Globus pallidus (tissue), 1 donor: Measurements from ENCODE around the gene CMIP.
A peak's percentile ranks its signal among the peaks of the same experiment; 100 is the strongest.

Experiments
- DNase-seq: peaks from one replicate; pipeline ENCODE4 v3.0.0-alpha.2; 2015; ENCODE audit warnings: low spot score

Gene CMIP

GRCh38 chr16:81640681-81641070 is 196.1 kb downstream of the CMIP start:
- no peak for DNase-seq

GRCh38 chr16:81641395-81642106 is 196.9 kb downstream of the CMIP start:
- no peak for DNase-seq

- no peak for DNase-seq
These were observed 197.5 kb downstream of the CMIP start for GRCh38 chr16:81642107-81642436.

GRCh38 chr16:81642943-81643342 is 198.3 kb downstream of the CMIP start:
- DNase-seq: no peak

- DNase-seq: peak; percentile 46
These were observed 200.7 kb downstream of the CMIP start for GRCh38 chr16:81645266-81645694.

- no peak for DNase-seq
These were observed 201.3 kb downstream of the CMIP start for GRCh38 chr16:81645925-81646324.

GRCh38 chr16:81646561-81646960 is 202.0 kb downstream of the CMIP start:
- DNase-seq: no peak

- DNase-seq: no peak
These were observed 202.9 kb downstream of the CMIP start for GRCh38 chr16:81647527-81647926.

GRCh38 chr16:81649561-81650184 is 205.1 kb downstream of the CMIP start:
- DNase-seq: no peak

- DNase-seq: no peak
These were observed 205.7 kb downstream of the CMIP start for GRCh38 chr16:81650281-81650680.

- no peak for DNase-seq
These were observed 206.5 kb downstream of the CMIP start for GRCh38 chr16:81650982-81651562.

- no peak for DNase-seq
These were observed 207.4 kb downstream of the CMIP start for GRCh38 chr16:81651758-81652718.

- DNase-seq: no peak
These were observed 208.3 kb downstream of the CMIP start for GRCh38 chr16:81652798-81653505.

GRCh38 chr16:81654346-81654745 is 209.7 kb downstream of the CMIP start:
- no peak for DNase-seq

- DNase-seq: no peak
These were observed 211.0 kb downstream of the CMIP start for GRCh38 chr16:81655469-81656162.

GRCh38 chr16:81657224-81657623 is 212.6 kb downstream of the CMIP start:
- no peak for DNase-seq

- DNase-seq: no peak
These were observed 213.2 kb downstream of the CMIP start for GRCh38 chr16:81657781-81658180.

- DNase-seq: no peak
These were observed 213.8 kb downstream of the CMIP start for GRCh38 chr16:81658373-81658772.

GRCh38 chr16:81659249-81659648 is 214.6 kb downstream of the CMIP start:
- no peak for DNase-seq

GRCh38 chr16:81661082-81661481 is 216.5 kb downstream of the CMIP start:
- DNase-seq: no peak

GRCh38 chr16:81664153-81664552 is 219.5 kb downstream of the CMIP start:
- no peak for DNase-seq
